GM18867 (cell line): ENCODE data around the gene KIAA1958.

Experiments used
- ATAC-seq: cut with Tn5 transposase; IDR thresholded peaks from one replicate; pipeline ENCODE4 v1.9.1; 2021; ENCODE audit warnings: mild to moderate bottlenecking, moderate library complexity; ENCODE audit not compliant: unreplicated experiment

KIAA1958 gene

DNA sequence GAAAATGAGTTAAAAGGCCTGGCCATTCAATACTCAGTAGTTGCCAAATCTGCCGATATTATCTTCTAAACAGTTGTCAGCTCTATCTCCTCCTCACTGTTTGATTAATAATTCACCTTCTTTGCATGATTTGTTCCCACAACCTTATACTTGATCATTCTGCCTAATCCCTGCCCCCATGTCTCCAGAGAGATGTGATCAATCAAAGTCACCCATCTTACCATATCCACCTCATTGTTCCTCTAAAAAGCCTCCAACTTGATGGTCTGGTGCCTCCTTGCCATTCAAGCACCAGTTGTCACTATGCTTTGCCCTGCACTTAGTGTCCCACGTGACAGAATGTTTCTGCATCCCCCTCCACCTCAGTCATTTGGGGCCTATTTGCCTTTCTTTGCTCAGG is 41.3 kb downstream of the KIAA1958 start:
- no peak for ATAC-seq

GRCh38 chr9:112529316-112529715 is 42.7 kb downstream of the KIAA1958 start:
- ATAC-seq = no peak

DNA sequence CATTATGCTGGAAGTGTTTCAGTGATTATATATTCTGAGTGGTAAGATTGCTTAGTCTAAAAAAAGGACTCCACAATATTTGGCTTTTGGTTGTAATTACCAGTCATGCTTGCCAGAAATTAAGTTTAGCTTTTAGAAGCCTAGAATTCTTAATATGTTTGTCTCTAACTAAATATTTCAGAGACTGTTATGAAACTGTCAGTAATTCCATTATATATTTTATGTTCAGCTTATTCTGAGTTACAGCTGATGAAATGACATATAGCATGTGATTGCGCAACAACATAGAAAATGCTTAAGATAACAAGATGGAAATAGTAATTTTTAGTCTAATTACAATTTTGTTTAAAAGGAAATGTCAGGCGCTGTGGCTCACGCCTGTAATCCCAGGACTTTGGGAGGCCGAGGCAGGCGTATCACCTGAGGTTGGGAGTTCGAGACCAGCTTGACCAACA is 44.2 kb downstream of the KIAA1958 start:
- no peak for ATAC-seq

DNA sequence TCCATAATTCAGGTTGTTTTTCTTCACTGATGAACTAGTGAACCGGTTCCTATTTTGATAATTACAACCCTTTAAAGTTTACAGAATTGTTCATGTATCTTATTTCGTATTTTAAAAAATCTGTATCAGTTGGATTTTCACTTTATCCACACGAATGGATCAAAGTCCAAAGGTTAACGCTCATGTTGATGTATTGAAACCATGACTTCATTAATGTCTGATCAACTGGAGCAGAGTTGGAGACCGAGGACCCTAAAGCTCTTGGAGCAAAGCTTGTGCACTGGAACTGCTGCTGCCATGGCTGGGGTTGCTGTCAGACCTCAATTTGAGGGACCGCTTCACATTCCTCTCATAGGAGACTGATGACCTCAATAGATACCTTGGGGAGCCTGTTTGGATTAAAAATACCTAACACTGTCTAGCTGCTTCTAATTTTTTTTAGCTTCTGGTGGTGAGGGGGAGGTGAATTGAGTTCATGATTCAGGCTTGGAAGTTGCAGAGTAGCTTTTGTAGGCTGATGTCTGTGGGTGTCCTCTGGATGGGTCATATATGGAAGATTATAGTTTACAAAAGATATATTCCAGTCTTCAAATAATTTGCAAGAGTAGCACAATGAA is 45.1 kb downstream of the KIAA1958 start:
- no peak for ATAC-seq

DNA sequence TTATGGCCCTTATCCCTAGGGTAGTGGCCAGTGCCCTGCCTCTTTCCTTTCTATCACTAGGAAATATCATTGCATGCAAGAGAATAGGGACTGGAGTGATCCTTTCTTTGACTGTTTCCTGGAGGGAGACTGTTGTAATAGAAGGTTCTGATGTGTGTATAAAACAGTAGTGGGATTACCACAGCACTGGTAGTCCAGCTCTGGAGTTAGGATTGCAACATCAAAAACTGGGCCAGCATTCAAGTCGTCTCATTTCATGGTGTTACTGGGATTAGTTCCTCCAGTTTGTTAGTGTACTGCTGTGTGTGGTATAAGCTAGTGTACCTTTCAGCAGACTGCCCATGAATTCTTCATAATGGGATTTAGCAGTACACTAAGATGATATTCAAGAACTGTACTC is 45.8 kb downstream of the KIAA1958 start:
- ATAC-seq = no peak

GRCh38 chr9:112533660-112534059 is 47.0 kb downstream of the KIAA1958 start:
- no peak for ATAC-seq

GRCh38 chr9:112535301-112535700 is 48.7 kb downstream of the KIAA1958 start:
- ATAC-seq = no peak

GRCh38 chr9:112535811-112536210 is 49.2 kb downstream of the KIAA1958 start:
- ATAC-seq = no peak

DNA sequence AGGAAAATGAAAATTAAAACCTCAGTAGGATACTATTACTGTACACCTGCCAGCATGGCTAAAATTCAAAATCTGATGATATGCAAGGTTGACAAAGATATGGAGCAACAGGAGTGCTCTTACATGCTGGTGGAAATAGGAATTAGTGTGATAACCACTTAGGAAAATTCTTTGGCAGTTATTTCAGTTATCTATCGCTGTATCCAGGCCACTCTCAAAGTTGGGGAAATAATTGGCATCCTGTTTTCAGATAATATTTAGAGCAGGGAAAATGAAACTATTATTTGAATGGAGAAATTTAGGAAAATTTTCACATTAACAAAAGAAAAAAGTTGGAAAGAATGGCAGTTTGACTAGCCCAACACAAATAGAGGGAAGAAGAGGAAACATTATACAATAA is 50.9 kb downstream of the KIAA1958 start:
- ATAC-seq = no peak

- no peak for ATAC-seq
Observed at GRCh38 chr9:112540800-112541199, 54.2 kb downstream of the KIAA1958 start.

DNA sequence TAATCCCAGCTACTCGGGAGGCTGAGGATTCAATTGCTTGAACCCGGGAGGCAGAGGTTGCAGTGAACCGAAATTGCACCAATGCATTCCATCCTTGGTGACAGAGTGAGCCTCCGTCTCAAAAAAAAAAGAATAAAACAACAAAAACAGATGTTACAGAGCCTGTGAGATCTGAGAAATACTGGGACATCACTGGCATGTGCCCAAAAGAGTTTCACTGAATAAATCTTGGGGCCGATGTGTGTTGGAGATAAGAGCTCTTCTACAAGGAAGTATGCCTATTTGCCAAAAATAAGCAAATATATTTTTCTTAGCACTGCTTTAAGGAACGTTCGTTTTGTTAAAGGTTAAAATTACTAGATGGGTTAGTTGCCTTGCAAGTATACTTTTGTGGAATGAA is 55.1 kb downstream of the KIAA1958 start:
- no peak for ATAC-seq

GRCh38 chr9:112542593-112543292 is 56.1 kb downstream of the KIAA1958 start:
- ATAC-seq = no peak

GRCh38 chr9:112544477-112544876 is 57.9 kb downstream of the KIAA1958 start:
- no peak for ATAC-seq

DNA sequence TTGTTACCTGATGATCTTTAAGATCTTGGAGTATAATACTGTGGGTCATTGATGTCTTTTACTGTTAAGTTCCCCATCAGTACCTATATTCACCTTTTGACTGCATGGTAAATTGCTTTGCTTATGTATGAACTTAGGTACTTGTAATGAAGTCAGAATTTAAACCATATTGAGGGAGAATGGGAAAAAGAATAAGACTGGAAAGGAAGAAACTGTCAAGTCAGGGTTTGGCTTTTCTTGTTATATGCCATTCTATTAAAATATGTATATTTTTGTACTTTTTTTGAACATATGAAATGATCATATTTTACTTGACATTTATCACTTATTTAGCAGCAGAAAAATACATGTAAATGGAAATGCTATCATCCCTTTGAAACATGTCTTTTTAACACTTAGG is 58.6 kb downstream of the KIAA1958 start:
- no peak for ATAC-seq

GRCh38 chr9:112546149-112547012 is 59.8 kb downstream of the KIAA1958 start:
- ATAC-seq = no peak

- ATAC-seq = no peak
Observed at GRCh38 chr9:112548051-112548440, 61.4 kb downstream of the KIAA1958 start.

DNA sequence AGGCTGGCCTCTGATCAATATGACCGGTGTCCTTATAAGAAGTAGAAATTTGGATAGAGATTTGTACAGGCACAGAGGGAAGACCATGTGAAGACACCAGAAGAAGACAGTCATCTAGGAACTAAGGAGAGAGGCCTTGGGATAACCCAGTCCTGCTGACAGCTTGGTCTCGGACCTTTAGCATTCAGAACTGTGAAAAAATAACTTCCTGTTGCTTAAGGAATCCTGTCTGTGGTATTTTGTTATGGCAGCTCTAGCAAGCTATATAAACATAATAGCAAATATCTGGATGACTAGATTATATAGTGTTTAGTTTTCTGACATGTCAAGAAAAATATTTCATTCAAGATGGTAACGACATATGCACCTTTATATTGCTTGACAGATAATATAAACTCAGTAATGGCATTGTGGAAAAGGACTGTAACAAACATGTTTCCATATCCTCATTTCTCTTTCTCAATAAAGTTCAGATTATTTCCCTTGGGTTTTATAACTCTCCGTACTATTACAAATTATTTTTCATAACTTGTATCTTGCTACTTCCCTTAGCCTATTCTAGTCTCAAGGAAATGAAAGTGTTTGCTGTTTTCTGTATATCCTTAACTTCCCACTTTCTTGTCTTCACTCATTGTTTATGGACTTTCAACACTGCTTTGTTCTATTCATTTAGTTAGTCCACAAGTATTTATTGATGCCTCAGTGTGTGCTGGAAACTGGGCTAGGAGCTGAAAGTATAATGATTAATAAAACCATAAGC is 62.4 kb downstream of the KIAA1958 start:
- no peak for ATAC-seq

DNA sequence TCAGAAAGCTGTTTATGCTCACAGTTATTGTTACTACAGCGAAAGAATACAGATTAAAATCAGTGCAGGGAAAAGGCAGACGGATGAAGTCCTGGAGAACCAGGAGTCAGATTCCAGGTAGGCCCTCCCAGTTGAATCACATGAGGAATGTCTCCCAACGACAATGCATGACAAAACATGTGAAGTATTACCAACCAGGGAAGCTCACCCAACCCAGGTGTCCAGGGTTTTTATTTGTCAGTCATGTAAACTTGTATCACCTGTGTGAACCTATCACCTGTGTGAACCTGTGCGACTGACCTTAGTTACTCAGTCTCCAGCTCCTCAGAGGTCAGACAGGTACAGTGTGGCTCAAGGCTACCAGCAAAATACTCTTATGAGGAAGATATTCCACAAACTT is 63.9 kb downstream of the KIAA1958 start:
- ATAC-seq = no peak

- ATAC-seq = no peak
Observed at GRCh38 chr9:112551641-112552040, 65.0 kb downstream of the KIAA1958 start.

- no peak for ATAC-seq
Observed at GRCh38 chr9:112552229-112553056, 65.8 kb downstream of the KIAA1958 start.
